GM12878 (cell line): Measurements from ENCODE around the gene MEX3D. TPM values are rescaled to one million over a fixed set of nuclear protein-coding genes. Genes with fewer than 3 reads are reported as not detected.

Experiments used
- ATAC-seq: fragments of 200-7000 bp; cut with Tn5 transposase; 3 replicates; pipeline ENCODE4 v1.9.1; 2020; ENCODE audit warnings: mild to moderate bottlenecking, moderate library complexity
- BruUV-seq: library from RNA; stranded (reverse); fragments of 400-500 nt; replicated peaks from 2 replicates; lab custom pipeline; 2021; lab: Mats Ljungman, UMichigan
- CTCF ChIA-PET: fragments of 300-600 bp; sonication (Branson Sonifier 250); formaldehyde crosslinking; extraction: SDS; loops from one replicate; lab custom pipeline; 2021; ENCODE audit warnings: inconsistent platforms; lab: Yijun Ruan, JAX
- POLR2A ChIA-PET: fragments of 350-600 bp; formaldehyde crosslinking; extraction: SDS; loops from one replicate; lab custom pipeline; 2021; ENCODE audit warnings: inconsistent platforms; lab: Charles Lee
- RAD21 ChIA-PET: fragments of 300-600 bp; sonication (Branson Sonifier 250); formaldehyde crosslinking; loops from one replicate; lab custom pipeline; 2023; ENCODE audit warnings: antibody characterized with exemption; ENCODE audit not compliant: unreplicated experiment; lab: Charles Lee
- SMC1A ChIA-PET: fragments of 300-600 bp; sonication (Branson Sonifier 250); formaldehyde crosslinking; loops from one replicate; lab custom pipeline; 2023; ENCODE audit not compliant: unreplicated experiment, uncharacterized antibody; lab: Charles Lee
- DNase-seq: peaks from one replicate; pipeline ENCODE4 v3.0.0-alpha.2; 2011; ENCODE audit warnings: low read depth, low spot score
- FAIRE-seq: peaks from 3 replicates; lab custom pipeline; 2011; peaks lifted over from hg19 to GRCh38; lab: Jason Lieb, UNC
- H2AFZ ChIP-seq: 2 replicates; pipeline ENCODE4 v1.6.0; 2011; ENCODE audit warnings: low read depth, low read length, control low read depth; ENCODE audit not compliant: control insufficient read depth
- H3K27ac ChIP-seq: 2 replicates; pipeline ENCODE4 v1.5.1; 2011; ENCODE audit warnings: control low read depth; ENCODE audit not compliant: control insufficient read depth, insufficient read depth
- H3K27me3 ChIP-seq, 2 experiments: replicated peaks in 1 of 2; 2 replicates each; pipeline versions ENCODE4 v1.6.0 to v1.6.1; 2011; ENCODE audit warnings: low read length in 1 of 2; ENCODE audit not compliant: control insufficient read depth in 2 of 2, insufficient read depth in 2 of 2
- H3K36me3 ChIP-seq, 2 experiments: 2 replicates each; pipeline ENCODE4 v1.5.1; 2011; ENCODE audit warnings: low read length in 1 of 2; ENCODE audit not compliant: control insufficient read depth in 2 of 2, insufficient read depth in 2 of 2
- H3K4me1 ChIP-seq: 2 replicates; pipeline ENCODE4 v1.6.1; 2011; ENCODE audit warnings: mild to moderate bottlenecking, low read length, moderate library complexity, mixed read lengths; ENCODE audit not compliant: control insufficient read depth, insufficient read depth
- H3K4me2 ChIP-seq: 2 replicates; pipeline ENCODE4 v1.6.0; 2011; ENCODE audit warnings: control low read depth; ENCODE audit not compliant: control insufficient read depth, insufficient read depth
- H3K4me3 ChIP-seq: fragments of 200-600 bp; sonication (generic); 2 replicates; pipeline ENCODE4 v1.5.1; 2016
- H3K79me2 ChIP-seq: 2 replicates; pipeline ENCODE4 v1.6.0; 2011; ENCODE audit warnings: low read length; ENCODE audit not compliant: control insufficient read depth, insufficient read depth
- H3K9ac ChIP-seq: 2 replicates; pipeline ENCODE4 v1.8.0; 2011; ENCODE audit warnings: low read length, control low read depth, mixed read lengths; ENCODE audit not compliant: control insufficient read depth, insufficient read depth
- H3K9me3 ChIP-seq: replicated peaks from 3 replicates; pipeline ENCODE4 v1.5.1; 2011; ENCODE audit warnings: mild to moderate bottlenecking, low read length; ENCODE audit not compliant: control insufficient read depth, insufficient read depth
- H4K20me1 ChIP-seq: 2 replicates; pipeline ENCODE4 v1.6.0; 2011; ENCODE audit not compliant: control insufficient read depth, insufficient read depth
- ATF2 ChIP-seq: IDR thresholded peaks from 2 replicates; pipeline ENCODE4 v1.6.1; 2012; ENCODE audit warnings: low read length, inconsistent platforms
- BCL3 ChIP-seq: IDR thresholded peaks from 2 replicates; pipeline ENCODE4 v1.6.1; 2011; ENCODE audit warnings: borderline replicate concordance, low read depth, mild to moderate bottlenecking, moderate library complexity, low read length; ENCODE audit not compliant: insufficient read depth, poor library complexity, severe bottlenecking
- KLF5 ChIP-seq: fragments of 450-650 bp; IDR thresholded peaks from 2 replicates; pipeline ENCODE4 v1.6.1; 2014; ENCODE audit warnings: mild to moderate bottlenecking; ENCODE audit not compliant: partially characterized antibody
- RB1 ChIP-seq: fragments of 450-650 bp; formaldehyde crosslinking; IDR thresholded peaks from 2 replicates; pipeline ENCODE4 v1.6.1; 2017; ENCODE audit warnings: mild to moderate bottlenecking, borderline replicate concordance
- RUNX3 ChIP-seq: IDR thresholded peaks from 2 replicates; pipeline ENCODE4 v1.6.1; 2012; ENCODE audit warnings: low read length, inconsistent platforms
- TCF12 ChIP-seq: IDR thresholded peaks from 2 replicates; pipeline ENCODE4 v1.6.1; 2011; ENCODE audit warnings: low read depth, mild to moderate bottlenecking, low read length
- WGBS: methylation state at CpG from one replicate; pipeline ENCODE4 v1.1.6; 2016; ENCODE audit warnings: low lambda C conversion rate; ENCODE audit not compliant: insufficient replicate concordance, insufficient coverage; ENCODE audit errors: missing lambda C conversion rate; 5-methylcytosine and 5-hydroxymethylcytosine counted together
- in situ Hi-C: fragments of 300-500 bp; cut with MboI; formaldehyde crosslinking; loops from 9 replicates; pipeline ENCODE4 v1.14.3; 2018; ENCODE audit warnings: mixed read lengths
- intact Hi-C: fragments of 100-400 bp; cut with micrococcal nuclease; formaldehyde crosslinking; loops from one replicate; pipeline ENCODE4 v1.14.2; 2022; ENCODE audit not compliant: unreplicated experiment
- polyA plus RNA-seq, 11 experiments: library from polyadenylated mRNA; depleted of rRNA in 4 of 11; unstranded in 6 of 11; stranded (reverse) in 5 of 11; fragments of >200 nt; fragmentation: Nextera tagmentation in 4 of 11; fragmentation: Illumina TruSeq in 1 of 11; extraction: Ambion mirVana in 4 of 11; extraction: Trizol in 1 of 11; gene quantifications; 1 replicate in 1 of 11; 2 replicates in 10 of 11; pipeline versions ENCODE4 v1.2.1 to v1.2.3, GENCODE V29; 2011 to 2016; ENCODE audit warnings: inconsistent platforms in 2 of 11, missing spikeins in 2 of 11, low read depth in 1 of 11
- total RNA-seq, 4 experiments: library from RNA; depleted of rRNA in 3 of 4; stranded (reverse); fragments of >200 nt in 3 of 4; fragmentation: Illumina TruSeq in 1 of 4; extraction: Trizol in 1 of 4; gene quantifications; 2 replicates each; pipeline versions ENCODE4 v1.2.1 to v1.2.3, GENCODE V29; 2013 to 2021

The MEX3D gene
- total and polyA plus RNA-seq, 10 of the 15 experiments (the other 5 are each of a cell fraction or from before 2014, with no cell fraction given): 0.18 to 6.8 (median 0.81) TPM

GRCh38 chr19:1571358-1571757 is 3.2 kb upstream of the MEX3D start:
- SMC1A ChIA-PET: no interaction called here
- Histone ChIP-seq H3K27me3 (no peaks in the 10 kb centered on the region), H3K36me3 (no peaks in the 10 kb centered on the region), H3K27ac (no peak overlapping the region), H3K4me2 (no peak overlapping the region), H3K4me1 (no peaks in the 10 kb centered on the region), H3K4me3 (no peak overlapping the region), H3K79me2 (no peaks in the 10 kb centered on the region), H4K20me1 (no peaks in the 10 kb centered on the region), H3K9ac (no peak overlapping the region), H2AFZ (no peak overlapping the region), H3K9me3 (no peaks in the 10 kb centered on the region)
- no TSS peak for BruUV-seq
- ATAC-seq (no peak), FAIRE-seq (no peak), DNase-seq (no peak)
- RAD21 ChIA-PET: no interaction called here
- WGBS: 60% methylated on average over 11 of the region's 12 CpGs
- in situ Hi-C loops (no loop called here), intact Hi-C loops (no loop called here)
- POLR2A ChIA-PET: no interaction called here
- TF ChIP-seq BCL3: peak; percentile 88
- no peak for TF ChIP-seq RB1
- no peak for TF ChIP-seq ATF2
- TF ChIP-seq TCF12: no peak
- no peak for TF ChIP-seq KLF5
- peak; percentile 8; the same call in 1 of the 2 replicates for TF ChIP-seq RUNX3
- CTCF ChIA-PET: no interaction called here
